Fibroblast of pulmonary artery (primary cell): ENCODE data around the gene TMCC2.

Source experiments
- DNase-seq: peaks from one replicate; pipeline ENCODE4 v3.0.0-alpha.2; 2010; ENCODE audit warnings: low read depth
- H3K4me3 ChIP-seq: replicated peaks from 2 replicates; pipeline ENCODE4 v1.5.1; 2011; ENCODE audit warnings: low read depth, mild to moderate bottlenecking, control low read depth, low read length, moderate library complexity
- CTCF ChIP-seq: IDR thresholded peaks from 2 replicates; pipeline ENCODE4 v1.5.1; 2011; ENCODE audit warnings: mild to moderate bottlenecking, control low read depth, low read length, inconsistent platforms; ENCODE audit errors: missing control alignments

Gene TMCC2

GRCh38 chr1:205188098-205188497 is 39.6 kb upstream of the TMCC2 start:
- no peak for TF ChIP-seq CTCF
- H3K4me3 ChIP-seq = no peak overlapping the region
- DNase-seq = peak; percentile 36

- no peak overlapping the region for H3K4me3 ChIP-seq
- no peak for DNase-seq
- TF ChIP-seq CTCF = no peak
These were observed 39.1 kb upstream of the TMCC2 start for GRCh38 chr1:205188596-205188995.

GRCh38 chr1:205189131-205189530 is 38.6 kb upstream of the TMCC2 start:
- TF ChIP-seq CTCF = no peak
- H3K4me3 ChIP-seq = no peak overlapping the region
- DNase-seq = no peak

- DNase-seq = peak; percentile 24
- TF ChIP-seq CTCF = no peak
- no peak overlapping the region for H3K4me3 ChIP-seq
These were observed 36.7 kb upstream of the TMCC2 start for GRCh38 chr1:205190845-205191577.

GRCh38 chr1:205191622-205192021 is 36.1 kb upstream of the TMCC2 start:
- no peak for TF ChIP-seq CTCF
- H3K4me3 ChIP-seq = no peak overlapping the region
- no peak for DNase-seq

- TF ChIP-seq CTCF = no peak
- no peak for DNase-seq
- H3K4me3 ChIP-seq = no peak overlapping the region
These were observed 35.5 kb upstream of the TMCC2 start for GRCh38 chr1:205192287-205192686.
